ENCODE data around the gene INSYN1. TPM values are rescaled to one million over a fixed set of nuclear protein-coding genes. Genes with fewer than 3 reads are reported as not detected.
A peak's percentile ranks its signal among the peaks of the same experiment; 100 is the strongest.

The INSYN1 gene
- total RNA-seq, 1 donor: 4.7 TPM

DNA sequence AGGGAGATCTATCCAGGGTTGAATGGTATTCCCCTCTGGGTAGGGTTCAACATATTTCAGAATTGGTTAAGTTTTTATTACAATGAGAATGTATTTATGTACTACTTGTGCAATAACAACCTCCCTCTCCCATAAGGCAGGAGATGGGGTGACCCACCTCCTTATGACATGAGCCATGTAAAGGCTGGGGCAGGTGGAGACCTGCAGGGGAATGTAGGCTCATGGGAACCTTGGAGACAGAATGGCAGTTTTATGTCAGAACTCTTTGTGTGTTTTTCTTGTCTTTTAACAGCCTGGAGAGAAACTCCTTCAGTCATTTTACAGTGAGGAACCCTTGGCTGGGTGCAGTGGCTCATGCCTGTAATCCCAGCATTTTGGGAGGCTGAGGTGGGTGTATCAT is 24.6 kb upstream of the INSYN1 start:
- Histone ChIP-seq H3K4me3 (ENCODE audit: insufficient read depth, low read length) (no peak overlapping the region), H4K20me1 (ENCODE audit: insufficient read depth, low read length) (no peaks in the 10 kb centered on the region), H3K79me2 (ENCODE audit: insufficient read depth, low read length) (no peaks in the 10 kb centered on the region), H3K36me3 (ENCODE audit: insufficient read depth, low read length) (no peaks in the 10 kb centered on the region), H3K9me3 (ENCODE audit: low read depth, low read length) (no peaks in the 10 kb centered on the region), H3K27ac (ENCODE audit: low read depth, low read length) (no peak overlapping the region), H3K4me2 (ENCODE audit: insufficient read depth, low read length) (no peak overlapping the region), H3K27me3 (ENCODE audit: insufficient read depth, low read length) (peaks cover 12% of the 10 kb centered on the region), H3K4me1 (ENCODE audit: insufficient read depth, low read length) (no peaks in the 10 kb centered on the region), H2AFZ (ENCODE audit: low read length) (no peak overlapping the region)
- TF ChIP-seq, protein P1, sequence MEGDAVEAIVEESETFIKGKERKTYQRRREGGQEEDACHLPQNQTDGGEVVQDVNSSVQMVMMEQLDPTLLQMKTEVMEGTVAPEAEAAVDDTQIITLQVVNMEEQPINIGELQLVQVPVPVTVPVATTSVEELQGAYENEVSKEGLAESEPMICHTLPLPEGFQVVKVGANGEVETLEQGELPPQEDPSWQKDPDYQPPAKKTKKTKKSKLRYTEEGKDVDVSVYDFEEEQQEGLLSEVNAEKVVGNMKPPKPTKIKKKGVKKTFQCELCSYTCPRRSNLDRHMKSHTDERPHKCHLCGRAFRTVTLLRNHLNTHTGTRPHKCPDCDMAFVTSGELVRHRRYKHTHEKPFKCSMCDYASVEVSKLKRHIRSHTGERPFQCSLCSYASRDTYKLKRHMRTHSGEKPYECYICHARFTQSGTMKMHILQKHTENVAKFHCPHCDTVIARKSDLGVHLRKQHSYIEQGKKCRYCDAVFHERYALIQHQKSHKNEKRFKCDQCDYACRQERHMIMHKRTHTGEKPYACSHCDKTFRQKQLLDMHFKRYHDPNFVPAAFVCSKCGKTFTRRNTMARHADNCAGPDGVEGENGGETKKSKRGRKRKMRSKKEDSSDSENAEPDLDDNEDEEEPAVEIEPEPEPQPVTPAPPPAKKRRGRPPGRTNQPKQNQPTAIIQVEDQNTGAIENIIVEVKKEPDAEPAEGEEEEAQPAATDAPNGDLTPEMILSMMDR (IDR thresholded peaks at IDR 0.05; ENCODE audit: extremely low read depth, low read depth, low read length): no peak
- peak; percentile 49 for DNase-seq (ENCODE audit: insufficient read length, low spot score, missing footprints)

DNA sequence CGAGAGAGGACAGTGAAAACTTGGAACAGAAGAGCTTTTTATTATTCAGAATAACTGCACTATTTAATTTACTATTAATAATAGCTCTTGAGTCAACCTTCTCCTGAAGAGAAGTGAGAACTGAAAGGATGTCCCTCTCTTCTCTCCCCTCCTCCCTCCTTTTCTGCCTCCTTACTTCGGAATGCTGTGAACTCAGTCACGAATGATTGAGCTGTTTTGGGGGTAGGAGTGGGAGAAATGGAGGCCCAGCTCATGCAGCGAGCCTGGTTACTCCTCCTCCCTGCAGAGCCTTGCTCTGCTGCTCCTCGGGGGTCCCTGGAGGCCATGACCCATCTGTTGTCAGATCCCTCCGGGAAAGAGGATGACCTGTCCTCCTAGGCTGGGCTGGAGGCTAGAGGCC is 20.3 kb upstream of the INSYN1 start:
- H3K4me1 ChIP-seq (ENCODE audit: insufficient read depth, low read length): no peaks in the 10 kb centered on the region
- H3K36me3 ChIP-seq (ENCODE audit: insufficient read depth, low read length): no peaks in the 10 kb centered on the region
- no peak overlapping the region for H3K27ac ChIP-seq (ENCODE audit: low read depth, low read length)
- no peak overlapping the region for H2AFZ ChIP-seq (ENCODE audit: low read length)
- DNase-seq (ENCODE audit: insufficient read length, low spot score, missing footprints): no peak
- H3K9me3 ChIP-seq (ENCODE audit: low read depth, low read length): no peaks in the 10 kb centered on the region
- H3K79me2 ChIP-seq (ENCODE audit: insufficient read depth, low read length): no peaks in the 10 kb centered on the region
- TF ChIP-seq, protein P1 (IDR thresholded peaks at IDR 0.05; ENCODE audit: extremely low read depth, low read depth, low read length): no peak
- no peak overlapping the region for H3K4me2 ChIP-seq (ENCODE audit: insufficient read depth, low read length)
- H4K20me1 ChIP-seq (ENCODE audit: insufficient read depth, low read length): no peaks in the 10 kb centered on the region
- H3K27me3 ChIP-seq (ENCODE audit: insufficient read depth, low read length): peaks cover 29% of the 10 kb centered on the region
- H3K4me3 ChIP-seq (ENCODE audit: insufficient read depth, low read length): no peak overlapping the region

- Histone ChIP-seq H2AFZ (ENCODE audit: low read length) (no peak overlapping the region), H3K27me3 (ENCODE audit: insufficient read depth, low read length) (peaks cover 26% of the 10 kb centered on the region)
- DNase-seq (ENCODE audit: insufficient read length, low spot score, missing footprints): no peak
Observed at GRCh38 chr15:73771385-73772045, 18.4 kb upstream of the INSYN1 start.

DNA sequence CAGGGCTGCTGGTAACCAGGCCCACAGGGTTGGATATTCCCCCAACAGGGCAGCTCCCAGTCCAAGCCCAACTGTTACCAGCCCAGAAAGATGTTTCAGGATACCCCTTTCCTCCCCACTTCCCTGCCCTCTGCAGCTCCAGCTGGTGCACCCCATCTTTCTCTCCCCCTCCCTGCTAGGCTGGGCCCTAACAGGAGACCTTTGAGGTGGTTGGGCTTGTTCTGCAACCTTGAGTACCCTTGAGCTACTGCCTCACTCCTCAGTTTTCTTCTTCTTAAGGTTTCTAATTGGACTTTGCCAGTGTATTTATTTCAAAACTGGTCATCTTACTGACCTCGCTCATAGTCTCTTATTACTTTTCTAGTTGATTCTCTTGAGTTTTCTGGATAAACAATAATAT is 16.9 kb upstream of the INSYN1 start:
- peaks cover 34% of the 10 kb centered on the region for H3K27me3 ChIP-seq (ENCODE audit: insufficient read depth, low read length)
- H3K9me3 ChIP-seq (ENCODE audit: low read depth, low read length): no peaks in the 10 kb centered on the region

More at GRCh38 chr15:73771385-73772045, 18.4 kb upstream of the INSYN1 start:
- Histone ChIP-seq H3K36me3 (ENCODE audit: insufficient read depth, low read length) (no peaks in the 10 kb centered on the region), H3K4me1 (ENCODE audit: insufficient read depth, low read length) (no peaks in the 10 kb centered on the region), H3K4me3 (ENCODE audit: insufficient read depth, low read length) (no peak overlapping the region), H3K9me3 (ENCODE audit: low read depth, low read length) (no peaks in the 10 kb centered on the region), H4K20me1 (ENCODE audit: insufficient read depth, low read length) (no peaks in the 10 kb centered on the region), H3K27ac (ENCODE audit: low read depth, low read length) (no peak overlapping the region), H3K79me2 (ENCODE audit: insufficient read depth, low read length) (no peaks in the 10 kb centered on the region), H3K4me2 (ENCODE audit: insufficient read depth, low read length) (no peak overlapping the region)
- TF ChIP-seq, protein P1 (IDR thresholded peaks at IDR 0.05; ENCODE audit: extremely low read depth, low read depth, low read length): no peak

More for the DNA sequence above, 16.9 kb upstream of the INSYN1 start:
- Histone ChIP-seq H3K36me3 (ENCODE audit: insufficient read depth, low read length) (no peaks in the 10 kb centered on the region), H2AFZ (ENCODE audit: low read length) (no peak overlapping the region), H3K27ac (ENCODE audit: low read depth, low read length) (no peak overlapping the region), H4K20me1 (ENCODE audit: insufficient read depth, low read length) (no peaks in the 10 kb centered on the region), H3K4me2 (ENCODE audit: insufficient read depth, low read length) (no peak overlapping the region), H3K4me1 (ENCODE audit: insufficient read depth, low read length) (no peaks in the 10 kb centered on the region), H3K79me2 (ENCODE audit: insufficient read depth, low read length) (no peaks in the 10 kb centered on the region), H3K4me3 (ENCODE audit: insufficient read depth, low read length) (no peak overlapping the region)
- no peak for DNase-seq (ENCODE audit: insufficient read length, low spot score, missing footprints)
- TF ChIP-seq, protein P1 (IDR thresholded peaks at IDR 0.05; ENCODE audit: extremely low read depth, low read depth, low read length): no peak
